ENCODE data around the gene CNTNAP5.

- TF ChIP-seq PKNOX1 (IDR thresholded peaks at IDR 0.05), result no peak
- TF ChIP-seq FOXA1 (IDR thresholded peaks at IDR 0.05), result no peak
- TF ChIP-seq L3MBTL2 (conservative IDR thresholded peaks at IDR 0.05), result no peak
Measured at GRCh38 chr2:124961132-124961531, 936.0 kb downstream of the CNTNAP5 start.

Measured in HEK293T (cell line).